Measurements from ENCODE around the gene PLPP4.

DNA sequence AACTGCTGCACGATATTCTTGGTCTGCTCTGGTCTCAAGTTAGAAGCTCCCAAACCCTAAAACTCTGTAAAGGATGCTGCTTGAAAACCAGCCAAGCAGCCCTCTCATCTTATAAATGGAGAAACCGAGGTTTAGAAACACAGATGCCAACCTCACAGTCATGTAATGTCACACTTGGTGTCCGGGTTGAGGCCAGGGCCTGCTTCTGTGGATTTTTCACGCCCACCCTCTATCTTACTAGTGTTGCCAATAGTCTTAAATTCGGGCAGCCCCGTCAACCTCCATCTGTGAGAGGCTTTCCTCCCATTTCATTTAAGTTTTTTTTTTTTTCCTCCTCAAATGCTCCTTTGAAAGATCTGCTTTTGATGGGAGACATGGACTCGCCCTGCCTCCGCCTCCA, 28.9 kb downstream of the PLPP4 start:
- TF ChIP-seq, protein P1, sequence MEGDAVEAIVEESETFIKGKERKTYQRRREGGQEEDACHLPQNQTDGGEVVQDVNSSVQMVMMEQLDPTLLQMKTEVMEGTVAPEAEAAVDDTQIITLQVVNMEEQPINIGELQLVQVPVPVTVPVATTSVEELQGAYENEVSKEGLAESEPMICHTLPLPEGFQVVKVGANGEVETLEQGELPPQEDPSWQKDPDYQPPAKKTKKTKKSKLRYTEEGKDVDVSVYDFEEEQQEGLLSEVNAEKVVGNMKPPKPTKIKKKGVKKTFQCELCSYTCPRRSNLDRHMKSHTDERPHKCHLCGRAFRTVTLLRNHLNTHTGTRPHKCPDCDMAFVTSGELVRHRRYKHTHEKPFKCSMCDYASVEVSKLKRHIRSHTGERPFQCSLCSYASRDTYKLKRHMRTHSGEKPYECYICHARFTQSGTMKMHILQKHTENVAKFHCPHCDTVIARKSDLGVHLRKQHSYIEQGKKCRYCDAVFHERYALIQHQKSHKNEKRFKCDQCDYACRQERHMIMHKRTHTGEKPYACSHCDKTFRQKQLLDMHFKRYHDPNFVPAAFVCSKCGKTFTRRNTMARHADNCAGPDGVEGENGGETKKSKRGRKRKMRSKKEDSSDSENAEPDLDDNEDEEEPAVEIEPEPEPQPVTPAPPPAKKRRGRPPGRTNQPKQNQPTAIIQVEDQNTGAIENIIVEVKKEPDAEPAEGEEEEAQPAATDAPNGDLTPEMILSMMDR (IDR thresholded peaks at IDR 0.05; ENCODE audit: borderline replicate concordance, extremely low read depth, low read length, poor library complexity, severe bottlenecking), result no peak
- TF ChIP-seq EZH2 (IDR thresholded peaks at IDR 0.05; ENCODE audit: borderline replicate concordance, low read depth, low read length, severe bottlenecking), result no peak

Measured in DND-41 (cell line).